GM12864 (cell line): ENCODE data around the gene ZMAT5.

Experiments
- DNase-seq: peaks from one replicate; pipeline ENCODE4 v3.0.0-alpha.2; 2011; ENCODE audit warnings: low read depth
- H3K4me3 ChIP-seq: 2 replicates; pipeline ENCODE4 v1.5.1; 2011; ENCODE audit warnings: mild to moderate bottlenecking, low read depth, low read length, control low read depth
- CTCF ChIP-seq: IDR thresholded peaks from 2 replicates; pipeline ENCODE4 v1.5.1; 2011; ENCODE audit warnings: low read depth, mild to moderate bottlenecking, moderate library complexity, low read length, control low read depth, inconsistent platforms; ENCODE audit errors: missing control alignments

The ZMAT5 gene

GRCh38 chr22:29691636-29692326 lies 75.0 kb downstream of the ZMAT5 start:
- no peak for DNase-seq
- no peak overlapping the region for H3K4me3 ChIP-seq
- TF ChIP-seq CTCF: no peak

- TF ChIP-seq CTCF: no peak
- H3K4me3 ChIP-seq: no peak overlapping the region
- DNase-seq: no peak
Observed at GRCh38 chr22:29690476-29690875, 76.3 kb downstream of the ZMAT5 start.

- no peak for DNase-seq
- TF ChIP-seq CTCF: peak; percentile 69
- H3K4me3 ChIP-seq: no peak overlapping the region
Observed at GRCh38 chr22:29689880-29690213, 77.0 kb downstream of the ZMAT5 start.

GRCh38 chr22:29689206-29689879 lies 77.5 kb downstream of the ZMAT5 start:
- no peak overlapping the region for H3K4me3 ChIP-seq
- no peak for TF ChIP-seq CTCF
- DNase-seq: no peak

GRCh38 chr22:29684244-29684643 lies 82.6 kb downstream of the ZMAT5 start:
- no peak overlapping the region for H3K4me3 ChIP-seq
- no peak for TF ChIP-seq CTCF
- no peak for DNase-seq

- no peak for DNase-seq
- TF ChIP-seq CTCF: no peak
- H3K4me3 ChIP-seq: no peak overlapping the region
Observed at GRCh38 chr22:29683536-29683935, 83.3 kb downstream of the ZMAT5 start.
